T-cell (primary cell): ENCODE measurements around the gene PGA3. TPM values are rescaled to one million over a fixed set of nuclear protein-coding genes. Genes with fewer than 3 reads are reported as not detected.
"Not testable (repeated sequence)": the region's sequence is repeated elsewhere in the genome, so short reads cannot be mapped to it uniquely, and the experiment has no call there.

Experiments
- ATAC-seq, 4 experiments: fragments of 200-7000 bp in 3 of 4; fragments of 150-1000 bp in 1 of 4; cut with Tn5 transposase; replicated peaks in 1 of 4; 1 replicate in 3 of 4; 2 replicates in 1 of 4; pipeline ENCODE4 v1.10.0; 2021; ENCODE audit warnings: moderate library complexity in 3 of 4, mild to moderate bottlenecking in 2 of 4, moderate number of reproducible peaks in 1 of 4
- CTCF ChIA-PET, 2 donors: fragments of 300-600 bp; sonication (Branson Sonifier 250); formaldehyde crosslinking; loops; one replicate each; lab custom pipeline; 2022; ENCODE audit warnings: antibody characterized with exemption in 2 of 2; lab: Charles Lee
- POLR2A ChIA-PET, 2 donors: fragments of 300-600 bp; sonication (Branson Sonifier 250); formaldehyde crosslinking; loops; one replicate each; lab custom pipeline; 2022; ENCODE audit warnings: antibody characterized with exemption in 2 of 2; lab: Charles Lee
- DNase-seq, 35 experiments: peaks; one replicate each; pipeline versions ENCODE4 v3.0.0 to v3.0.0-alpha.2; 2013 to 2023
- H3K27ac ChIP-seq: one replicate; pipeline ENCODE4 v1.5.1; 2013; ENCODE audit warnings: low read length
- H3K27me3 ChIP-seq, 2 experiments: replicated peaks in 1 of 2; 1 replicate in 1 of 2; 2 replicates in 1 of 2; pipeline versions ENCODE4 v1.6.1 to v1.7.0; 2013; ENCODE audit warnings: low read length in 1 of 2, mixed read lengths in 1 of 2; ENCODE audit not compliant: control insufficient read depth in 2 of 2, insufficient read depth in 2 of 2; ENCODE audit errors: extremely low read depth in 1 of 2
- H3K36me3 ChIP-seq, 2 donors: 1 replicate in 1 of 2; 2 replicates in 1 of 2; pipeline versions ENCODE4 v1.6.1 to v1.7.0; 2013; ENCODE audit warnings: low read length in 1 of 2; ENCODE audit not compliant: control insufficient read depth in 2 of 2, insufficient read depth in 1 of 2; ENCODE audit errors: extremely low read depth in 1 of 2
- H3K4me1 ChIP-seq, 2 experiments: 1 replicate in 1 of 2; 2 replicates in 1 of 2; pipeline versions ENCODE4 v1.6.1 to v1.7.0; 2013; ENCODE audit warnings: low read length in 2 of 2, mixed read lengths in 1 of 2; ENCODE audit not compliant: insufficient read depth in 2 of 2, control insufficient read depth in 1 of 2; ENCODE audit errors: extremely low read depth in 1 of 2
- H3K4me3 ChIP-seq, 2 donors: 1 replicate in 1 of 2; 2 replicates in 1 of 2; pipeline versions ENCODE4 v1.5.1 to v1.7.0; 2013; ENCODE audit warnings: mild to moderate bottlenecking in 2 of 2, low read length in 1 of 2, moderate library complexity in 1 of 2; ENCODE audit not compliant: control insufficient read depth in 1 of 2; ENCODE audit errors: extremely low read depth in 1 of 2
- H3K9me3 ChIP-seq: 2 replicates; pipeline ENCODE4 v1.7.0; 2013
- H3K27ac Mint-ChIP-seq, 2 donors: one replicate each; pipeline ENCODE4 v1.8.0; 2020 to 2021; ENCODE audit warnings: mild to moderate bottlenecking in 2 of 2, mixed read lengths in 2 of 2
- H3K27me3 Mint-ChIP-seq, 2 donors: one replicate each; pipeline ENCODE4 v1.8.0; 2021 to 2022; ENCODE audit warnings: mixed read lengths in 2 of 2
- H3K36me3 Mint-ChIP-seq: one replicate; pipeline ENCODE4 v1.8.0; 2021; ENCODE audit warnings: mixed read lengths
- H3K4me1 Mint-ChIP-seq, 3 donors: one replicate each; pipeline ENCODE4 v1.8.0; 2020 to 2022; ENCODE audit warnings: mixed read lengths in 3 of 3, mild to moderate bottlenecking in 1 of 3
- H3K4me3 Mint-ChIP-seq, 3 donors: one replicate each; pipeline ENCODE4 v1.8.0; 2020 to 2022; ENCODE audit warnings: mild to moderate bottlenecking in 3 of 3, mixed read lengths in 3 of 3, moderate library complexity in 3 of 3
- H3K9me3 Mint-ChIP-seq, 3 donors: one replicate each; pipeline ENCODE4 v1.8.0; 2020 to 2022; ENCODE audit warnings: mixed read lengths in 3 of 3
- WGBS: methylation state at CpG from one replicate; pipeline ENCODE4 v1.1.5; 2013; ENCODE audit warnings: missing lambda C conversion rate; ENCODE audit not compliant: insufficient coverage; 5-methylcytosine and 5-hydroxymethylcytosine counted together
- total RNA-seq, 35 experiments: library from RNA in 6 of 35; stranded (reverse) in 6 of 35; fragments of 120-200 nt in 1 of 35; gene quantifications; one replicate each; pipeline versions ENCODE4 v1.2.1 to v1.2.4 and lab custom pipeline; 2013 to 2026

PGA3 gene
- total RNA-seq, 5 donors from 2014 or later (not counting 1 experiment from before 2014, with no cell fraction given) = not detected

GRCh38 chr11:61198361-61198760 is 5.0 kb upstream of the PGA3 start:
- Histone ChIP-seq H3K27me3 (peaks cover 0 to 28% of the 10 kb centered on the region in 2 experiments), H3K4me3 (no peak overlapping the region), H3K9me3 (no peaks in the 10 kb centered on the region), H3K36me3 (no peaks in the 10 kb centered on the region), H3K4me1 (no peaks in the 10 kb centered on the region), H3K27ac (no peak overlapping the region)
- Mint-ChIP-seq H3K27ac (no peak overlapping the region), H3K9me3 (no peaks in the 10 kb centered on the region), H3K27me3 (peaks cover 10 to 23% of the 10 kb centered on the region in 2 donors), H3K4me1 (no peaks in the 10 kb centered on the region), H3K4me3 (no peak overlapping the region), H3K36me3 (no peaks in the 10 kb centered on the region)
- 81% methylated on average over 4 of the region's 6 CpGs for WGBS
- ChIA-PET CTCF (no interaction called here), POLR2A (no interaction called here)
- ATAC-seq (no peak), DNase-seq (no peak)

- Histone ChIP-seq H3K4me3 (no peak overlapping the region), H3K9me3 (no peaks in the 10 kb centered on the region), H3K36me3 (no peaks in the 10 kb centered on the region), H3K27ac (no peak overlapping the region), H3K27me3 (peaks cover 0 to 21% of the 10 kb centered on the region in 2 experiments), H3K4me1 (no peaks in the 10 kb centered on the region)
- ChIA-PET CTCF (no interaction called here), POLR2A (no interaction called here)
- DNase-seq = no peak
- H3K27ac Mint-ChIP-seq = no peak overlapping the region
- H3K36me3 Mint-ChIP-seq = no peaks in the 10 kb centered on the region
- no peak overlapping the region for H3K4me3 Mint-ChIP-seq
- WGBS = 63% methylated on average over 1 of the region's 4 CpGs
- no peaks in the 10 kb centered on the region for H3K4me1 Mint-ChIP-seq
- H3K27me3 Mint-ChIP-seq = peaks cover 10 to 23% of the 10 kb centered on the region in 2 donors
- ATAC-seq = no peak
- H3K9me3 Mint-ChIP-seq = no peaks in the 10 kb centered on the region
Observed at GRCh38 chr11:61198948-61199523, 4.3 kb upstream of the PGA3 start.

- Histone ChIP-seq H3K36me3 (no peaks in the 10 kb centered on the region), H3K4me3 (no peak overlapping the region), H3K27me3 (peaks cover 0 to 8% of the 10 kb centered on the region in 2 experiments), H3K4me1 (no peaks in the 10 kb centered on the region), H3K27ac (no peak overlapping the region), H3K9me3 (no peaks in the 10 kb centered on the region)
- no peaks in the 10 kb centered on the region for H3K36me3 Mint-ChIP-seq
- no peak for ATAC-seq
- no peak overlapping the region for H3K4me3 Mint-ChIP-seq
- ChIA-PET CTCF (no interaction called here), POLR2A (no interaction called here)
- no peaks in the 10 kb centered on the region for H3K9me3 Mint-ChIP-seq
- peaks cover 13 to 23% of the 10 kb centered on the region in 2 donors for H3K27me3 Mint-ChIP-seq
- DNase-seq = no peak
- no peaks in the 10 kb centered on the region for H3K4me1 Mint-ChIP-seq
- no peak overlapping the region for H3K27ac Mint-ChIP-seq
- 91% methylated on average over 14 of the region's 14 CpGs for WGBS
Observed at GRCh38 chr11:61201476-61201875, 1.8 kb upstream of the PGA3 start.

DNA sequence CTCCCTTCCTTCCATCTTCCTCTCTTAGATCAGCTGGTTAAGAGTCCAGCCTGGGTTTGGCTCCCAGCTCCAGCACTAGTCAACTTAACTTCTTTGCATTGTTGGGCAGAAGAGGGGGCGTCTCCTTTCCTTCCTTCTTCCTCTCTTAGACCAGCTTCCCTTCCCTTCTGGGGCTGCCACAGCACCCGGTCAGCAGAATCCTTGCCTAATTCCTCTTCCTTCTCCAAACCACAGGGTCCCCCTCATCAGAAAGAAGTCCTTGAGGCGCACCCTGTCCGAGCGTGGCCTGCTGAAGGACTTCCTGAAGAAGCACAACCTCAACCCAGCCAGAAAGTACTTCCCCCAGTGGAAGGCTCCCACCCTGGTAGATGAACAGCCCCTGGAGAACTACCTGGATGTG is 558 bp downstream of the PGA3 start:
- no CpG with 5 or more reads among the region's 5 CpGs for WGBS
- H3K4me1 ChIP-seq, CTCF ChIA-PET, H3K27ac ChIP-seq, H3K27me3 ChIP-seq, H3K4me1 Mint-ChIP-seq, H3K27ac Mint-ChIP-seq, POLR2A ChIA-PET, H3K9me3 ChIP-seq, H3K36me3 Mint-ChIP-seq, H3K4me3 Mint-ChIP-seq, ATAC-seq, H3K9me3 Mint-ChIP-seq, H3K4me3 ChIP-seq, DNase-seq, H3K36me3 ChIP-seq: not testable (repeated sequence)
- peaks cover 13 to 23% of the 10 kb centered on the region in 2 donors for H3K27me3 Mint-ChIP-seq

GRCh38 chr11:61204502-61205059 is 1.3 kb downstream of the PGA3 start:
- H3K27me3 ChIP-seq, ATAC-seq, DNase-seq, POLR2A ChIA-PET, H3K9me3 ChIP-seq, H3K36me3 Mint-ChIP-seq, H3K9me3 Mint-ChIP-seq, H3K27ac ChIP-seq, H3K4me1 Mint-ChIP-seq, H3K4me1 ChIP-seq, H3K4me3 ChIP-seq, H3K4me3 Mint-ChIP-seq, CTCF ChIA-PET, H3K36me3 ChIP-seq, H3K27ac Mint-ChIP-seq: not testable (repeated sequence)
- 95% methylated on average over 7 of the region's 14 CpGs for WGBS
- peaks cover 13 to 23% of the 10 kb centered on the region in 2 donors for H3K27me3 Mint-ChIP-seq

GRCh38 chr11:61207636-61208310 is 4.5 kb downstream of the PGA3 start:
- H3K27ac ChIP-seq, H3K4me3 Mint-ChIP-seq, H3K4me1 Mint-ChIP-seq, H3K27ac Mint-ChIP-seq, H3K4me1 ChIP-seq, POLR2A ChIA-PET, CTCF ChIA-PET, H3K9me3 ChIP-seq, H3K4me3 ChIP-seq, ATAC-seq, DNase-seq, H3K36me3 ChIP-seq, H3K9me3 Mint-ChIP-seq, H3K27me3 ChIP-seq, H3K36me3 Mint-ChIP-seq: not testable (repeated sequence)
- no CpG with 5 or more reads among the region's 9 CpGs for WGBS
- peaks cover 4 to 13% of the 10 kb centered on the region in 2 donors for H3K27me3 Mint-ChIP-seq
